Activated naive CD8-positive, alpha-beta T cell treated with anti-CD3 and anti-CD28 coated beads, Interleukin-2, amount 50 U/mL, for 16 hours (primary cell): ENCODE measurements around the gene GTPBP10.

Experiments
- DNase-seq: peaks from one replicate; pipeline ENCODE4 v3.0.0-alpha.2; 2020; ENCODE audit warnings: low read depth, low spot score

Gene GTPBP10

DNA sequence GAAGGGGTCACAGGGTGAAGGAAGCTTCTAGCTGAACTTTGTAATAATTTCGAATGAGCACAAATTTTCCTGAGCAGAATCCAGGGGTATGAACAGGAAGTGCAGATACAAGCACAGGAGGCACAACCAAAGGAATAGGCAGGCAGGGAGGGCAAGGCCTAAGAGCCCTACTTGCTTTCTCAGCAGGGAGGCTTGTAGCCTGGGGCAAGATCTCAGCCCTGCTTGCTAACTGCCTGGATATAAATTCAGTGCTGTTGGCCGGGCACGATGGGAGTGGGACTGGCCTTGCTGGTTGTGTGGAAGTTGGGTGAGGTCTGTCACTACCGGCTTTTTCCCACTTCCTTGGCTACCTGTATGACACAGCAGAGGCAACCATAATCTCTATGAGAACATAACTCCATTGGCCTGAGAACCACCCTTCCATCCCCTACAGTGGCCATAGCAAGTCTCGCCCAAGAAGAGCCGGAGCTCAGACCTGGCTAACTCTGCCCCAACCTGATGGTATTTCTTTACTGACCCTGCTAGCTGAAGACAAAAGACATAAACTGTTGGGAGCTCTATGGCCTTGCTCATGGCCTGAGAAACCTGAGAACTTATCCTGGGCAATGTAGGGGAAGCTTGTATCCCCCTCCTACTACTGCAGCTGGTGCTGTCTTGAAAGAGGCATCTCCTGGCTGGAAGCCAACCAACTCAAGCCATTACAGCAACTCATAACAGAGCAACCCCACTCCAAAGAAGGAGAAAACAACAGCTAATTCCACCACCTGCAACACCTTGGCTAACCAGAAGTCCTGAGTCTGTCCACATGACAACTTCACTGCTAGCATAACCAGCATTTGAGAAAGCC lies 84.3 kb downstream of the GTPBP10 start:
- DNase-seq = no peak

DNA sequence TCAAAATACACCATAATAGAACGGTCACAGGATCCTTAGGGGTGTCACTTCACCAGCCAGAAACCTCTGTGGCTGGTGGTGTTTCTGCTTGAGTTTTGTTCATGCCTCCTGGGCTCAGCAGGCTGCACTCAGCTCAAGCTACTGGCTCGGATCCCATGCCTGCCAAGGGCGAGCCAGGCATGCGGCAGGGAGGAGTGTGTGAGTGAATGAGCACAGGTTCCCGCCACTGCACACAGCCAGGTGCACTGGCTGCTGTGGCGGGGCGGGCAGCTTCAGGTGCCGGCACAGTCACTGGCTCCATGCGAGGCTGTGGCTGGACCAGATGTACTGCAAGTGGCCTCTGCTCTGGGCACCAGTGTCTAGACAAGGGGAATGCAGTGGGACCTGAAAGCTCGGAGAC lies 86.2 kb downstream of the GTPBP10 start:
- no peak for DNase-seq

DNA sequence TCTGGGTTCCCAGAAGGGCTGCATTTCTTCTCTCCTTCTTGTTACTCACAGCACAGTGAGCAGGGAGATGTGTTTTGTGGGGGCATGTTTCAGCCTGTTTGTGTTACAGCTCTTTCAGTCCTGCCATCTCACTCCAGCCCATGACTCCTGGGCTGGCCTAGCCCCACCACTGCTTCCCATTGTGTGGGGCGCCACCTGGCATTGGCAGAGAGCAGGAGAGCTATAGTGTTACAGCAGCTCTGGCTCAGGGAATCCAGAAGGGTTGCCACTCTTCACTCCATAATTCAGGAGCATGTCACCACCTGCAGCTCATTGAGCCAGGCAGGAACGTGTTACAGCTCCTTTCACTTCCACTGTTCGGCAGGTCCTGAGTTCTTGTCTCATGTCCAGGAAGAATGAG lies 86.7 kb downstream of the GTPBP10 start:
- DNase-seq = no peak
